Epithelial cell of prostate (primary cell): ENCODE results near the gene HTRA3.

Experiments
- DNase-seq: peaks from one replicate; pipeline ENCODE4 v3.0.0-alpha.2; 2011; ENCODE audit warnings: low read depth, low spot score
- H3K27ac ChIP-seq: fragments of 450-650 bp; 2 replicates; pipeline ENCODE4 v1.5.1; 2017; ENCODE audit warnings: mild to moderate bottlenecking

Gene HTRA3

DNA sequence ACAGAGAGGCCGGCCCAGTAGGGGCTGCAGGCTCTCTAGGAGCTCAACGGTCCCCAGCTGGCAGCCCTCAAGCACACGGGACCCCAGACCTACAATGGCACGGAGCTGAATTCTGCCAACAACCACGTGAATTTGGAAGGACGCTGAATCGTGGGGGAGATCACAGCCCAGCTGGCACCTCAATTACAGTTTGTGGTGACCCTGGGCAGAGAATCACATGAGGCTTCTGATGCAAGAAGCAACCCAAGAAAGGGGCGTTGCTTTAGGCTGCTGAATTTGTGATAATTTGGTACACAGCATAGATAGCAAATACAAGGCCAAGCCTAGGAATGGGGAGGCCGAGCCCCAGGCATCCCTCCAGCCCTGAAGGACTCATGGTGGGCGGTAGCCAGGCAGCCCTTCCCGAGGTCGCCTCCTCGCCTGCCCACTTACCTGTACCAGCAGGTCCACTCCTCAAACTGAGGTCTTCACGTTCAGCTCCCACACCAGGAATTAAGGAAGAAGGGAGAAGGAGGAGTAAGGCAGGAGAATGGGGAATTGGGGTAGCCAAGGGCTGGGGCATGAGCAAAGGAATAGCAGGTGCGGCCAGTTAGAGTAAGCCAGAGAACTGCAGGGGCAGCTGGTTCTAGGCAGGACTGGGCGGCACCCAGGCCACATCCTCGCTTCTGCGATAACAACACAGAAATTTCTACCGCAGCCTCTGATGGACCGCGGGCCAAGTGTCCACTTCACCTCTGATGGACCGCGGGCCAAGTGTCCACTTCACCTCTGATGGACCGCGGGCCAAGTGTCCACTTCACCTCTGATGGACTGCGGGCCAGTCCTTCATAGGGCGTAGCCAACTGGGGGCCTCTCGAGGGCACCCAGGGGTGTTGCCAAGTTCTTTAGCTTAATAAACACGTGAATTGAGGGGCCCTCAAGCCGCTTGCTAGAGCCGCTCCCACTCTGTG lies 23.4 kb upstream of the HTRA3 start:
- H3K27ac ChIP-seq: no peak overlapping the region
- no peak for DNase-seq

DNA sequence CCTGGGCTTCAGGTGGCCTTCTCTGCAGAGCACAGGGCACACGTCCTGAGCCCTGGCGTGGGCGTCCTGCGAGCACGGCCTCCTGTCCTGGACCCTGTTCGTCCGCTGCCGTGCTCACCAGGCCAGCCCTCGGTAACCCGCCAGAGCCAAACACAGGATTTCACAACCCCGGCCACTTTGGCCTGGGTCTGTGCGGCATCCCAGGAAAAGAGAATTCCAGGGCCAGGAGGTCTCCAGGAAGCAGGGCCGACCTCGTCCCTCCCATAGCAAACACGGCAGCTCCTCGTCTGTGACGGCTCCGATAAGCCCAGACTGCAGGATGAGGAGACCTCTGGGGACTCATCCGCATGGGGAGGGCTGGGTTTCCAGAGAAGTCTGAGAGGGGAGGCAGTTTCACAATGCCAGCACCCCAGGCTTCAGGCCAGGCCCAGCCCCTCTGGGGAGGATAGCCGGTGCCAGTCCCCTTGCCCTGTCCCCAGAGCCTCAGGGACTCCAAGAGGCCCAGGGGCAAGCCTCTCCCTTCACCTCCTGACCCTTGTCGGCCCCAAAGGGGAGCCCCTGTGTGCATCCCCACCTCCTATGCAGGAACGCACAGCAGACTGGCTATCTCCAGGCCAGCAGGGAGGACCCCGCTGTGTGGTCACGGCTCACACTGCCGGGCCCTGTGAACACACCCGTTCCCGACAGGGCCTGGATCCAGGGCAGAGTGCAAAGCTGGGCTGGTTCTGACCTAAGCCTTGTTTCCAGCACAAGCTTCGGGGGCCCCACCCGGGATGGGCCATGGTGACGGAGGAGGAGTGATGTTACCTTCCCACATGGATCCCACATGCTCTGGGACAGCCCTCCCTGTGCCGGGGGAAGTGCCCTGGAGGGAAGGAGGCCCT lies 22.3 kb upstream of the HTRA3 start:
- no peak overlapping the region for H3K27ac ChIP-seq
- no peak for DNase-seq

DNA sequence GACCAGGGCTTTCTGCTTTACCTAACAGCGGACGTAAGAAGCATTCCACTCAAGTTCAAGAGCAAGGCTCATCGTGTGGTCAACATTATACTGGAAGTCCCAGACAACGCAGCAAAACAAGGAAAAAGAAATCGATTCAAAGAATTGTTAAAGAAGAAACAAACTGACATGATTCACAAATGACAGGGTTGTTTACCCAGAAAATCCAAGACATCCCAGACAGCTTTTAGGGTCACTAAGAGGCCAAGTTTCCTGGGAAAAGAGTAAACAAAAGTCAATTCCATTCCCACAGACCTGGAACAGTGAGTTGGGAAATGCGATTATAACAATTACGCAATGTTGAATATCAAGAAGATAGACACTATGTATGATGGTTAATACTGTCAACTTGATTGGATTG lies 21.5 kb upstream of the HTRA3 start:
- DNase-seq: no peak
- H3K27ac ChIP-seq: no peak overlapping the region

DNA sequence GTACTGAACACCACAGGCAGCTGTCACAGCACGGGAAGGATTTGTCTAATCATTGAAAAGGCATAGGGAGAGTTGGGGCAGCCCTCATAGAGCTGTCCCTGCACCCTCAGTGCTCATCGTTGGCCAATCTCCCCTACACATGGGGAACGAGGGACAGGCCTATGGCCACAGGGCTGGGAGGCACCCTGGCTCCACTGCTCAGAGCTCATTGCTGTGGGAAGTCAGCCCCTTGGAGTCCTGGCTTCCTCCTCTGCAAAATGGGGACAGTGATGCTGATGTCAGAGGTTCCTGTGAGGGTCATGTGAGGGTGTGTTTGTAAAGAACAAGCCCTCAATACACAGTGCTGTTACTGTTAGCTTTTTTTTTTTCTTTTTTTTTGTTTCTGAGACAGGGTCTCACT lies 19.3 kb upstream of the HTRA3 start:
- DNase-seq: no peak
- no peak overlapping the region for H3K27ac ChIP-seq

DNA sequence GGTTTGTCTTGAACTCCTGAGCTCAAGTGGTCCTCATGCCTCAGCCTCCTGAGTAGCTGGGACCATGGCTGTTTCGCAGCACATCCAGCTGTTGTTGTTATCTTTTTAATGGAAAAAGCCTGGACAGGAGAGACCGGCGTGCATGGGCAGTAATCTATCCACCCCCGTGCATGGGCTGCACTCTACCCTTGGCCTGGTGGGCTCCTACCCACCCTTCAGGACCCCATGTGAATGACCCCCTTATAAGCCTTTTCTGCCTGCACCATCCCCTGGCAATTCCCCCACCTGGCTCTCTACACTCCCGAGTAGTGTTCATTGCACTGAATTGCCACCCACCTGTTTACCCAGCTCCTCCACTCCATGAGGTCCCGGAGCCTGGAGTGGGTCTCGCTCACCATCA lies 18.9 kb upstream of the HTRA3 start:
- no peak for DNase-seq

DNA sequence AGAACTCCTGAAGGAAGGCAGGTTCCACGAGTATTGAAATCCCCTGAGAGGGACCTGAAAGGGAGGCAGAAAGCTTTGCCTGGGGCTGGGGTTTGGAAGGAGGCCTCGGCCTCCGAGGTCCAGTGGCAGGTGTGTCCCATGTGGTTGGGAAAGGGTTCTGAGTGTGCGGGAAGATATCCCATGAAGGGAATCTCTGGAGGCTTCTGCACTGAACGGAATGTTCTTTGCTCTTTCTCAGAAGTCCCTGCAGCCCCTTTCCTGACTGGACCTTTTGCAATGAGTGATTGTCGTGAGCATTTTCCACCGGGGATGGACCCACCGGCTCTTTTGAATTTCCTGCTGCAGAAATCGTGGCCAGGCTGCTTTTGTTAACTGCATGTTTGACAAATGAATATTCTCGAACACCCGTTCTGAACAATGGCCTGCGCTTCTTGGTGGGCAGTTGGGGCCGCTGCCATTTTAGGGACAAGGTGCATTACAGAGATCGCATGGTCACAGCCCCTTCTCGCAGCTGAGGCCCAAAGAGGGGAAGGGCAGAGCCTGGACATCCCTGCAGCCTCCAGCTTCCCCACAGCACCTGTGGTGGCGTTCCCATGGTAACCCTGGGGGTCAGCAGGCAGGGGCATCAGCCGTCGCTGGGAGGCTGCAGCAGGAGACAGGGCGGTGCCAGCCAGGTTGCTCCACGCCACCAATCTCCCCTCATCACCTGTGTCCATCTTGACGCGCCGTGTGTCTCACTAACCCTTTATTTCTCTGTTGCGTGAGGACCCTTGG lies 18.3 kb upstream of the HTRA3 start:
- no peak overlapping the region for H3K27ac ChIP-seq
- DNase-seq: no peak

More for the DNA sequence above, 18.9 kb upstream of the HTRA3 start:
- H3K27ac ChIP-seq: no peak overlapping the region

DNA sequence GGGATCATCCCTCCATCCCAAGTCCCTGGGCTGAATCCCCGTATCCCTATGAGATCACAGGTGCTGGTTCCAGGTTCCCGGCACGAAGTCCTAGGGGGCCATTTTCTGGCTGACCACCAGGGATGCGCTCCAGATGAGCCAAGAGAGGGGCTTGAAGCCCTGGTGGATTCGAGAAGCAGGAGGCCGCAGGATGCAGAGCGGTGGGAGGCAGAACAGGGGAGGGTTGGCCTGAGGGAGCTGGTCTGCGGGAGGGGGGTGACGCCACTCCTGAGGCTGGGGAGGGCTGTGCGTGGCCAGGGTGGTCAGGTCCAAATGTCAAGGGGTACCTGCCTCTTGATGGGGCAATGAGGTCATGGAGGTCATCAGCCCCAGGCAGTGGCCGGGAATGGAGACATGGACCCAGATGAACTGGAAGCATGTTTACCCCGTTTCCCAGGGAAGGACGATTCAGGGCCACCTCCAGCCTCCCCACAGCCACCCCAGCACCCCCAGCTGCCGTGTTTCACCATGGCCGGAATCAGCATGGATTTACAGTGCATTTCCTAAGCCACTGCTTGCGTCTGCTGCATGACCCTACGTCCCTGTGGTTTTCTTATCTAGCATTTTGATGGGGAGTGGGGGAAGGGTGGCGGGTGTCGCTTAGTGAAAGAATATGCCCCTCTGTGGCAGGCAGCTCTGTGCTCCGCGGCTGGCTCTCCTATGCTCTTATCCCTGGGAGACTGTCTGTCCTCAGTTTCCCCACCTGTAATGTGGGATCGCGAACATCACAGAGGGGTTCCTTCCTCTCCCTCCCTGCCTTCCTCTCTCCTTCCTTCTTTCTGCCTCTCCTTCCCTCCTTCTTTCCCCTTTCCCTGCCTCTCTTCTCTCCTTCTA lies 17.0 kb upstream of the HTRA3 start:
- no peak overlapping the region for H3K27ac ChIP-seq
- DNase-seq: no peak

DNA sequence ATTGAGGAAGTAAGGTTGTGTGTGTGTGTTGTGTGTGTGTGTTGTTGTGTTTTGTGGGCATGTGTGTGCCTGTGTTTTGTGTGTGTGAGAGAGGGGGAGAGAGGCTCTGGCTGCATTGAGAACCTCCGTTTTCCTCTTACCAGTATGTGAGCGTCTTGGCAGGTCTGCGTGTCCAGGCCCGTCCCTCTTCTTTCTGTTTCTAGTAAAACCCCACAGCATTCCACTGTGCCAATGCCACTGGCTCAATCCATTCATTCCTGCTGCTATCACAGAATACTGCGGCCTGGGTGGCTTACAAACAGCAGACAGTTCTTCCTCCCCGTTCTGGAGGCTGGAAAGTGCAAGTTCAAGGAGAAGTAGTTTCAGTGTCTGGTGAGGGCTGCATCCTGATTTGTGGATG lies 15.5 kb upstream of the HTRA3 start:
- peak; percentile 39 for DNase-seq
- no peak overlapping the region for H3K27ac ChIP-seq

DNA sequence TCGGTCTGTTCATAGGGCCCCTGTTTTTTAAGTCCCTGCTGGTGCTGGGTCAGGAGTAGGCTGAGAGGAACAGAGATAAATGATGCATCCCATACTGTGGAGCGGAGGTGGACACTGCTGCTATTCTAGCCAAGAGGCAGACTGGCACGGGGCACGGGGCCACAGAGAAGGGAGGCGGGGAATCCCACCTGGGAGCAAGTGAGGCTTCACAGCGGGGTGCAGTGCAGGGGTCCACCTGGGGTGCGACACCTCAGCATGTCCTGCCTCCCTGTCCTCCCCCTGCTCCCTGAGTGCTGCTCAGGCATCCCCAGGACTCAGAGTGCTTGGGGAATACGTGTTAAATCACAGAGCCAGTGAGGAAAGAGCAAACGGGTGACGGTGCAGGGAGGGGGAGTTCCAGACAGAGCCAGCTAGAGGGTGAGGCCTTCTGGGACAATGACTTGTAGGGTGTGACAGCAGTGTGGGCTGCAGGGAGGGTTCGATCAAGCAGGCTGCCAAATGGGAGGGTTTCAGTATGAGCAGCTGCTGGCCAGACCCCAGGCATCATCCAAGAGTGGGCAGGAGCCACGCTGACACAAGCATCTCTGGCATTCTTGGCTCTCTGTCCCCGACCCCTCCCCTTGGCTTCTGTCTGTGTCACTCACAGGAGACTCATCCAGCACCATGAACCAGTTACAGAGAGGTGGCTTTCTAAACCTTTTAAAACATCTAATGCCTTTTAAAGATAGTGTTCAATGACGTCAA lies 13.7 kb upstream of the HTRA3 start:
- no peak overlapping the region for H3K27ac ChIP-seq
- no peak for DNase-seq

DNA sequence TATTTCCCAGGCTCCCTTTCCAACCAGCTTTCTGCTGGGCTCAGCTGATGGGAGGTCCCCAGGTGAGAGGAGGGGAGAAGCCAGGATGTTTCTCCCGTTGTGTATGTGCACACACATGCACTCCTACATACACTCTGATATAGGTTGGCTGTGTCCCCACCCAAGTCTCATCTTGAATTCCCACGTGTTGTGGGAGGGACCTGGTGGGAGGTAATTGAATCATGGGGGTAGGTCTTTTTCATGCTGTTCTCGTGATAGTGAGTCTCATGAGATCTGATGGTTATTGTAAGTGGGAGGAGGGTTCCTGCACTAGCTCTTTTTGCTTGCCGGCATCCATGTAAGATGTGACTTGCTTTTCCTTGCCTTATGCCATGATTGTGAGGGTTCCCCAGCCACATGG lies 11.7 kb upstream of the HTRA3 start:
- H3K27ac ChIP-seq: no peak overlapping the region
- DNase-seq: no peak

DNA sequence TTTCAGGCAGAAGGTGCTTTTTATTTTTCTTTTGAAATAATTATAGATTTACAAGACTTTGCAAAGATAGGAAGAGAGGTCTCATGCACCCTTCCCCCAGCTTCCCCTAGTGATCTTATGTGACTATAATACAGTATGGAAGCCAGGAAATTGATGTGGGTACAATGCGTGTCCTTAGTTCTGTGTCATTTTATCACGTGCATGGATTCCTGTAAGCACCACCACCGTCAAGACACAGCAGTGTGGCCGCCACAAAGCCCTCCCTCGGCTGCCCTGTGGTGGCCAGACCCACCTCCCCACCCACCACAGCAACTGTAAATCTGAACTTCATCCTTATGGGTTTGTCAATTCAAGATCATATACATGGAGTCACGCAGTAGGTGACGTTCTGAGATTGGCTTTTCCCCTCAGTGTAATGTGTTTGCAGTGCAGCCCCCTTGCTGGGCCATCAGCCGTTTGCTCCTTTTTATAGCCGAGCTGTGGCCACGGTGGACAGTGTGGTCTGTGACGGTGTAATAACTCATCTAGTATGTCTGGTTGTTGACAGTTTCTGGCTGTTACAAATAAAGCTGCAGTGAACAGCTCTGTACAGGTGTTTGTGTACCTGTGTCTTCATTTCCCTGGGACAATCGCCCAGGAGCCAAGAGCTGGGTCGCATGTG lies 10.9 kb upstream of the HTRA3 start:
- H3K27ac ChIP-seq: no peak overlapping the region
- DNase-seq: no peak

DNA sequence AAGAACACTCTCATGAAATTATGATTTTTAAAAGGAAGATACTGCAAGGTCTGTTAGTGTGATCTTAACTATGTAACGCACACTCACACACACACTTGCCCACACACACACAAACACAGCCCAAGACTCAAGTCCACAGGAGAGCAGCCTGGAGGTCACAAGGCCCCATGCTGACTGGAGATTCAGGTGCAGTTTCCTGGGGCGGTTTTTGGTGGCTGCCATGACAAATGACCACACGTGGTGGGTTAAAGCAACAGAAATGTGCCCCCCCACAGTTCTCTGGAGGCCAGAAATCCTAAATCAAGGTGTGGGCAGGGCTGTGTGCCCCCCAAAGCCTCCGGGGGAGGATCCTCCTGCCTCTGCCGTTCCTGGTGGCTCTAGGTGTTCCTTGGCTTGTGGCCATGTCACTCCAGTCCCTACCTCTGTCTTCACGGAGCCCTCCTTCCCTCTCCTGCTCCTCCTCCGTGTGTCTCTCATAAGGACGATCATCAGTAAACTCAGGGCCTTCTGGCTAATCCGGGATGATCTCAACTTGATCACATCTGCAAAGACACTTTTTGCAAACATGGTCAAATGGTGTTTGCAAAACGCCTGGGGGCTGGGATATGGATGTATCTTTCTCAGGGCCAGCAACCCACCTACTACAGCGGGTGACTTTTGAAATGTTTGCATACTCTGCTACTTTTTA lies 9.7 kb upstream of the HTRA3 start:
- DNase-seq: no peak
- H3K27ac ChIP-seq: no peak overlapping the region

DNA sequence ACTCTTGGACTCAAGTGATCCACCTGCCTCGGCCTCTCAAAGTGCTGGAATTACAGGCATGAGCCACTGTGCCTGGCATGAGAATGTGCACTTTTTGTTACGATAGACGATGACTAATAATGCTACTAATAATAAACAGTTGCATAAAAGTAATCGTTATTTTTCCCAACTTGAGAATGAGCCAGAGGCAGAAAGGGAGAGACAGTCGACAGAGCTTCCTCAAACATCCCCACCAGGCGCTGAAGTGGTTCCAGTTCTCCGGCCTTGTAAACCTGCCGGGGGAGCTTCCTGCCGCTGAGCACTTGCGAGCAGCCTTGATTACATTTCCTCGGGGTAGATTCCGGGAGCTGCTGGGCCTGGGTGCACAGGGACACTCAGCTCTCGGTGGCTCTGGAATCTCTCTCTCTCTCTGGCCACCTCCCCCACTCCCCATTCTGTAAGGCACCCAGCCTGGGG lies 8.9 kb upstream of the HTRA3 start:
- H3K27ac ChIP-seq: no peak overlapping the region
- peak; percentile 43 for DNase-seq

DNA sequence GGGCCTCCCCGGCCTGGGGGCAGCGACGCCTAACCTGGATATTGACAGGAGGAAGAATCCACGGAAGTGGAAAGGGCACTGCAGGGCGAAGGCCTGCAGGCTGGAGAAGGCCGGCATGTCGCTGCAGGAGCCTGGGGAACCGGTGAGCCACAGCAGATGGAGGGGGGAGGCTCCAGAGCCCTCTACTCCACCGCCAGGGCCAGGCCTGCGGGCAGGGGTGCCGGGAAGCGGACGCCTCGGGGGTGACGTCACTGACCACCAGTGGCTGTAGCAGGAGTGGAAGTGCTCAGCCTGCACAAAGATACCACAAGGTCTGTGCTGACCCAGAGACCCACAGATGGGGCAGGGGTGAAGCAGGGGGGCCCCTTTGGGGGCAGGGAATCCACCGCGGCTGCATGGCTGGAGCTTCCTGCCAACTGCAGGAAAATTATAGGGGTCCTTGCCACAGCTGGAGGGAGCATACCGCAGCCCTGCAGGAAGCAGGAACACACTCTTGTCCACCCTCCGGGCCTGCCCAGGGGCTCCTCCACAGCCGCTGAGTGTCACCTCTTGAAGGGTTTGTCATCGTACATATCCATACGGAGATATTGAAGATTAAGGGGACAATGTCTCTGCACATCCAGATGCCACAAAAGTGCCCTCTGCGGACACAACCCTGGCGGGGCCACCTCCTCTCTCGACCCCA lies 7.6 kb upstream of the HTRA3 start:
- no peak overlapping the region for H3K27ac ChIP-seq
- no peak for DNase-seq

DNA sequence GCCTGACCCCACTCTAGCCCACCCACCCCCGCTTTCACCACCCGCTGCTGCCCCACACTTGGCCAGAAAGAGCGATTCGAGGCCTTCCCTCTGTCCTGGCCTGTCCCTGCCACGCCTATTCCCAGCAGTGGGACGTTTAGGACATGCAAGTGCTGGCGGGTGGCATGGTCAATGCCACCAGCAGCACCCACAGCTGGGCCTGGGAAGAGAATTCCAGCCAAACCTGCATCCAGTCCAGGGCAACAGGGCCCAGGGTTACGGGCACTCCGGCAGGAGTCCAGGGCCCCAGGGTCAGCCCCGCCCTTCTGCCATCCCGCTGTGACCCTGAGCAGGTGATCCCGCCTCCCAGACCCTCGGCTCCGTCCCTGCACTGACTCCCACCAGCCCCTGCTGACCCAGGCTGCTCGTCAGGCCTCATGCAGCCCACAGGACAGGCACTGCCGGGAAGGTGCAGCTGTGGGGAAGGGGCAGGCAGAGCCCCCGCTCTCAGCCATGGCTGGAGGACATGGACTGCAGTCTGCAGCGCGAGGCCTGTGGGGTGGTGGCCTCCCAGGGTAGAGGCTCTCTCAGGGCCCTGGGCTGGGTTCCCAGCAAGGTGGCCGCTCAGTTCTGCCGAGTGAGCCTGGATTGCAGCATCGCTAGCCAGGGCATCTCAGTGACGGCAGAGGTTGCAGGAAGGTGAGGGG lies 6.8 kb upstream of the HTRA3 start:
- no peak for DNase-seq
- no peak overlapping the region for H3K27ac ChIP-seq

DNA sequence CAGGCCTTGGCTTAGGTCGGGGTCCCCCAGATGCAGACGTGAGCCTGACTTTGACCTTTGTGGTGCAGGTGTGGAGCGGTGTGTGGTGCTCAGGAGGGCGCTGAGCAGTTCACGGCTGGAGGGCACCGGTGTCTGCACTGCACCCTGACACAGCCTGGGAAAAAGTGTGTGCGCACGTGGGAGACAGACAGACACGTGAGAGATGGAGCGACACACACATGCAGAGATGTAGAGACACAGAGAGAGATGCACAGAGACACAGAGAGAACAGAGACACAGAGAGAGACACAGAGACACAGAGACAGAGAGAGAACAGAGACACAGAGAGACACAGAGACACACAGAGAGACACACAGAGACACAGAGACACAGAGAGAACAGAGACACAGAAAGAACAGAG lies 6.2 kb upstream of the HTRA3 start:
- no peak overlapping the region for H3K27ac ChIP-seq
- DNase-seq: no peak

DNA sequence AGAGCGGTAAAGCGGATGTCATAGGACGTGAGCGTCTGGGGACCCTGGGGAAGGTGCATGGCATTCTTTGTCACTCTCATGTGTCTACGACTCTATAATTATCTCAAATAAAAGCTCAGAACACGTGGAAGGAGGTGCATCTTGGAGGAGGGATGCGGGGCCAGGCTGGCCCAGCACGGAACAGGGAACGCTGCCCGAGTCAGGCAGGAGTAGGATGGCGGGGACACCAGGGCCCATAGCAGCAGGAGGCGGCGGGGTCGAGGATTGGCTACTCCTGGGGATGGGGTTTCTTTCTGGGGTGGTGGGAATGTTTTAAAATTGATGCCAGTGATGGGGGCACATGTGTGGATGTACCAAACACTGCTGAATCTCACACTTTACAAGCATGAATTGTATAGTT lies 5.4 kb upstream of the HTRA3 start:
- DNase-seq: no peak
- no peak overlapping the region for H3K27ac ChIP-seq
